Measurements from ENCODE around the gene USP22. TPM values are rescaled to one million over a fixed set of nuclear protein-coding genes. Genes with fewer than 3 reads are reported as not detected.

USP22 gene
- total and polyA plus RNA-seq, 2 of the 8 experiments (the other 6 are each of a cell fraction or from before 2014, with no cell fraction given) = 221 to 316 TPM

DNA sequence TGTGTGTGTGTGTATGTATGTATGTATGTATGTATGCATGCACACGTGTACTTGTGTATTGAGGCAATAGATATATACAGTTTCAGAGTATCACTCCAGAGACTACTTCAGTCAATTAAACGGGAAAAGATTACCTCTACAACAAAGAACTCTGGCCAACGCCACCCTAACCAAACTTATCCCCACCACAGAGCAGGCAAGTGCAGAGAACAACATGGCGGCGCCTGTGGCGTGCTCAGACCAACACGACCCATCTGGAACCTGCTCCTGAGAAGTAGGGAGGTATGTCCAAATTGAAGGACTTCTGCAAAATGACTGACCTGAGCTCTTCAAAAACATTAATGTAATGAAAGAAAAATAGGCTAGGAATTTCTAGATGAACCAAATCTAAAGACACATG, 12.4 kb downstream of the USP22 start:
- CTCF ChIA-PET (ENCODE audit: partially characterized antibody) = no interaction called here

More for the DNA sequence above, 12.4 kb downstream of the USP22 start:
- Histone ChIP-seq H3K79me1 (ENCODE audit: low read depth, low read length) (peaks cover 13% of the 10 kb centered on the region), H2AFZ (ENCODE audit: low read length) (no peak overlapping the region), H2BK20ac (ENCODE audit: low read length) (no peak overlapping the region), H3K79me2 (ENCODE audit: control insufficient read depth in 1 of 2, insufficient read depth in 2 of 2, low read length in 2 of 2) (peaks cover 91 to 100% of the 10 kb centered on the region in 2 experiments), H3K4ac (replicated peaks; ENCODE audit: insufficient read length, low read depth, low read length) (no peak overlapping the region), H2BK15ac (ENCODE audit: low read length) (no peak overlapping the region), H2AK5ac (ENCODE audit: low read depth, low read length) (no peak overlapping the region), H3K23ac (ENCODE audit: insufficient read length) (no peak overlapping the region), H3K27me3 (replicated peaks in 1 of 4; ENCODE audit: control insufficient read depth in 3 of 4, extremely low read depth in 1 of 4, insufficient read depth in 3 of 4, low read length in 3 of 4) (no peaks in the 10 kb centered on the region), H3K4me3 (ENCODE audit: extremely low read depth in 1 of 4, insufficient read depth in 2 of 4, low read depth in 3 of 4, low read length in 4 of 4) (no peak overlapping the region), H3K27ac (ENCODE audit: low read depth, low read length) (no peak overlapping the region), H2BK120ac (replicated peaks; ENCODE audit: low read depth, low read length) (no peak overlapping the region), H3K9ac (replicated peaks in 1 of 4; ENCODE audit: extremely low read depth in 1 of 4, low read depth in 3 of 4, low read length in 3 of 4) (no peak overlapping the region), H3K4me2 (ENCODE audit: insufficient read depth in 1 of 2, low read depth in 2 of 2, low read length in 2 of 2) (no peak overlapping the region; a peak in 1 of 4 replicates), H4K8ac (ENCODE audit: extremely low read depth, insufficient read depth, low read length) (no peak overlapping the region), H2BK5ac (ENCODE audit: low read depth, low read length) (no peak overlapping the region), H3K36me3 (ENCODE audit: control insufficient read depth in 2 of 4, insufficient read depth in 4 of 4, low read length in 3 of 4) (peaks cover 8 to 39% (median 25%) of the 10 kb centered on the region in 4 experiments; a peak in 7 of 8 replicates), H3K18ac (ENCODE audit: extremely low read depth, low read length) (no peak overlapping the region), H3K4me1 (replicated peaks in 1 of 4; ENCODE audit: control insufficient read depth in 3 of 4, insufficient read depth in 4 of 4, low read length in 3 of 4) (peaks cover 0 to 11% (median 6%) of the 10 kb centered on the region in 4 experiments; a peak in 4 of 7 replicates), H2BK12ac (ENCODE audit: low read depth, low read length) (no peak overlapping the region), H4K91ac (replicated peaks; ENCODE audit: insufficient read length, low read length) (no peak overlapping the region), H4K20me1 (replicated peaks in 1 of 2; ENCODE audit: control insufficient read depth in 1 of 2, insufficient read depth in 2 of 2, low read length in 2 of 2) (peaks cover 65 to 67% of the 10 kb centered on the region in 2 experiments), H3K56ac (replicated peaks; ENCODE audit: insufficient read length, low read depth, low read length) (no peak overlapping the region), H3K9me3 (ENCODE audit: insufficient read depth in 2 of 2, low read depth in 1 of 2, low read length in 1 of 2) (no peaks in the 10 kb centered on the region), H4K5ac (ENCODE audit: insufficient read length, low read depth, low read length) (no peak overlapping the region), H3K23me2 (ENCODE audit: low read depth, low read length) (no peaks in the 10 kb centered on the region), H3K14ac (ENCODE audit: insufficient read length) (no peak overlapping the region)
- POLR2A ChIA-PET (ENCODE audit: partially characterized antibody) = interaction anchor here (3.8 kb wide), 1 partner anchor 12 kb away, joined by 31 read pairs; the partner anchor contains the start of gene USP22
- TF ChIP-seq YY1 (IDR thresholded peaks at IDR 0.05; ENCODE audit: low read depth, low read length) = peak; percentile 57; the same call in 1 of the 2 replicates
- TF ChIP-seq KDM5A (IDR thresholded peaks at IDR 0.05; ENCODE audit: low read length) = no peak
- FAIRE-seq (no peak), DNase-seq (ENCODE audit: low read depth in 1 of 2, low spot score in 2 of 2) (no peak)
- 93% methylated on average over 7 of the region's 7 CpGs; no CpG with 5 or more reads in 1 of the 2 experiments for WGBS, 2 experiments (ENCODE audit: extremely low coverage in 1 of 2, insufficient coverage in 1 of 2, insufficient read length in 1 of 2, insufficient replicate concordance in 2 of 2, low coverage in 1 of 2, low lambda C conversion rate in 2 of 2, missing lambda C conversion rate in 1 of 2)

All from H1 (cell line).